ENCODE results near the gene NSG2. TPM values are rescaled to one million over a fixed set of nuclear protein-coding genes. Genes with fewer than 3 reads are reported as not detected.

NSG2 gene
- total RNA-seq, 1 donor from 2014 or later = 0.09 TPM

DNA sequence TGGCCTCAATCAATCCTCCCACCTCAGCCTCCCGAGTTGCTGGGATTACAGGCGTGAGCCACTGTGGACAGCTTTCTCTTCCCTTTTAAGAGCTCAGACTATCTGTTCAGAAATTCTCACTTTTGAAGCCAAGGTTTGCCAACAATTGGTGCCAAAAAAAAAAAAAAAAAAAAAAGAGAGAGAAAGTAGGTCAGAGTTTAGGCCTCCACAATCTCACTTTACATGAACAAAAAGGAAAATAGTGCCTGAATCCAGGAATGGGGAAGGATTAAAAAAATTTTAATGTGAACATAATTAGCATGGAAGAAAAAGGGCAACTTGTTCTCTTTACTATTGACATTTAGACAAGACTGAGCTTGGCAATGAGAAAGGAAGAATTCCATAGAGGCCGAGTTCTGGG, 94.1 kb downstream of the NSG2 start:
- no peaks in the 10 kb centered on the region for H3K9me3 Mint-ChIP-seq (ENCODE audit: unreplicated experiment)
- Histone ChIP-seq H3K9ac (ENCODE audit: low read length) (no peak overlapping the region), H3K27ac (ENCODE audit: low read depth, low read length) (no peak overlapping the region), H3K9me3 (ENCODE audit: insufficient read depth, low read depth, low read length) (no peaks in the 10 kb centered on the region), H3K4me1 (ENCODE audit: insufficient read depth, low read length) (no peaks in the 10 kb centered on the region), H3K4me2 (ENCODE audit: low read length) (no peak overlapping the region), H3K79me2 (ENCODE audit: insufficient read depth, low read length) (no peaks in the 10 kb centered on the region), H3K27me3 (ENCODE audit: insufficient read depth, low read length) (no peaks in the 10 kb centered on the region), H4K20me1 (ENCODE audit: insufficient read depth, low read length) (no peaks in the 10 kb centered on the region), H3K36me3 (ENCODE audit: insufficient read depth, low read length) (no peaks in the 10 kb centered on the region), H2AFZ (ENCODE audit: low read depth, low read length) (no peak overlapping the region), H3K4me3 (ENCODE audit: insufficient read depth, low read depth, low read length) (no peak overlapping the region)
- peaks cover 30% of the 10 kb centered on the region for H3K27me3 Mint-ChIP-seq (ENCODE audit: low read depth, unreplicated experiment)
- TF ChIP-seq CTCF (IDR thresholded peaks at IDR 0.05; ENCODE audit: insufficient read depth, low read depth, low read length) (no peak), EZH2 (IDR thresholded peaks at IDR 0.05; ENCODE audit: insufficient read depth, low read length) (no peak)
- FAIRE-seq = no peak
- no peaks in the 10 kb centered on the region for H3K36me3 Mint-ChIP-seq (ENCODE audit: low read depth, unreplicated experiment)
- H3K27ac Mint-ChIP-seq (ENCODE audit: unreplicated experiment) = no peak overlapping the region
- no peaks in the 10 kb centered on the region for H3K4me1 Mint-ChIP-seq (ENCODE audit: low read depth, unreplicated experiment)
- no peak overlapping the region for H3K4me3 Mint-ChIP-seq (ENCODE audit: unreplicated experiment)
- no peak for DNase-seq (ENCODE audit: low read depth)

GRCh38 chr5:174140452-174141020, 95.0 kb downstream of the NSG2 start:
- Histone ChIP-seq H2AFZ (ENCODE audit: low read depth, low read length) (no peak overlapping the region), H4K20me1 (ENCODE audit: insufficient read depth, low read length) (no peaks in the 10 kb centered on the region), H3K9me3 (ENCODE audit: insufficient read depth, low read depth, low read length) (no peaks in the 10 kb centered on the region), H3K27ac (ENCODE audit: low read depth, low read length) (no peak overlapping the region), H3K27me3 (ENCODE audit: insufficient read depth, low read length) (no peaks in the 10 kb centered on the region), H3K4me1 (ENCODE audit: insufficient read depth, low read length) (no peaks in the 10 kb centered on the region), H3K36me3 (ENCODE audit: insufficient read depth, low read length) (no peaks in the 10 kb centered on the region), H3K4me2 (ENCODE audit: low read length) (no peak overlapping the region), H3K9ac (ENCODE audit: low read length) (no peak overlapping the region), H3K4me3 (ENCODE audit: insufficient read depth, low read depth, low read length) (no peak overlapping the region), H3K79me2 (ENCODE audit: insufficient read depth, low read length) (no peaks in the 10 kb centered on the region)
- Mint-ChIP-seq H3K36me3 (ENCODE audit: low read depth, unreplicated experiment) (no peaks in the 10 kb centered on the region), H3K4me3 (ENCODE audit: unreplicated experiment) (no peak overlapping the region), H3K4me1 (ENCODE audit: low read depth, unreplicated experiment) (no peaks in the 10 kb centered on the region), H3K27me3 (ENCODE audit: low read depth, unreplicated experiment) (peaks cover 39% of the 10 kb centered on the region), H3K9me3 (ENCODE audit: unreplicated experiment) (no peaks in the 10 kb centered on the region), H3K27ac (ENCODE audit: unreplicated experiment) (no peak overlapping the region)
- no peak for FAIRE-seq
- TF ChIP-seq CTCF (IDR thresholded peaks at IDR 0.05; ENCODE audit: insufficient read depth, low read depth, low read length) = no peak
- no peak for TF ChIP-seq EZH2 (IDR thresholded peaks at IDR 0.05; ENCODE audit: insufficient read depth, low read length)
- DNase-seq (ENCODE audit: low read depth) = no peak

- no peaks in the 10 kb centered on the region for H3K36me3 Mint-ChIP-seq (ENCODE audit: low read depth, unreplicated experiment)
- H3K27me3 Mint-ChIP-seq (ENCODE audit: low read depth, unreplicated experiment) = peaks cover 46% of the 10 kb centered on the region
- H3K4me3 Mint-ChIP-seq (ENCODE audit: unreplicated experiment) = no peak overlapping the region
- H3K27me3 ChIP-seq (ENCODE audit: insufficient read depth, low read length) = no peaks in the 10 kb centered on the region
- no peak for DNase-seq (ENCODE audit: low read depth)
- no peaks in the 10 kb centered on the region for H4K20me1 ChIP-seq (ENCODE audit: insufficient read depth, low read length)
- no peak overlapping the region for H3K4me3 ChIP-seq (ENCODE audit: insufficient read depth, low read depth, low read length)
- no peaks in the 10 kb centered on the region for H3K4me1 Mint-ChIP-seq (ENCODE audit: low read depth, unreplicated experiment)
- no peaks in the 10 kb centered on the region for H3K79me2 ChIP-seq (ENCODE audit: insufficient read depth, low read length)
- FAIRE-seq = no peak
- no peaks in the 10 kb centered on the region for H3K36me3 ChIP-seq (ENCODE audit: insufficient read depth, low read length)
- H3K9ac ChIP-seq (ENCODE audit: low read length) = no peak overlapping the region
- H3K27ac ChIP-seq (ENCODE audit: low read depth, low read length) = no peak overlapping the region
- H3K9me3 ChIP-seq (ENCODE audit: insufficient read depth, low read depth, low read length) = no peaks in the 10 kb centered on the region
- TF ChIP-seq EZH2 (IDR thresholded peaks at IDR 0.05; ENCODE audit: insufficient read depth, low read length) (no peak), CTCF (IDR thresholded peaks at IDR 0.05; ENCODE audit: insufficient read depth, low read depth, low read length) (no peak)
- H2AFZ ChIP-seq (ENCODE audit: low read depth, low read length) = no peak overlapping the region
- H3K9me3 Mint-ChIP-seq (ENCODE audit: unreplicated experiment) = no peaks in the 10 kb centered on the region
- H3K4me2 ChIP-seq (ENCODE audit: low read length) = no peak overlapping the region
- no peak overlapping the region for H3K27ac Mint-ChIP-seq (ENCODE audit: unreplicated experiment)
- H3K4me1 ChIP-seq (ENCODE audit: insufficient read depth, low read length) = no peaks in the 10 kb centered on the region
Measured at GRCh38 chr5:174141398-174141797, 95.9 kb downstream of the NSG2 start.

All from astrocyte (in vitro differentiated cells and primary cell).